Loucy (cell line): ENCODE results near the gene DNAL4.

Experiments used
- H2AFZ ChIP-seq: fragments of 200-600 bp; sonication (generic); 2 replicates; pipeline ENCODE4 v1.6.0; 2016; ENCODE audit warnings: antibody characterized with exemption, mild to moderate bottlenecking, low read length, moderate library complexity
- H3F3A ChIP-seq: fragments of 200-600 bp; 2 replicates; pipeline ENCODE4 v1.6.0; 2016; ENCODE audit warnings: antibody characterized with exemption, low read depth, mild to moderate bottlenecking
- H3K27me3 ChIP-seq: fragments of 200-600 bp; sonication (generic); 2 replicates; pipeline ENCODE4 v1.6.1; 2014; ENCODE audit warnings: low read length, mild to moderate bottlenecking; ENCODE audit not compliant: insufficient read depth, poor library complexity, severe bottlenecking
- H3K36me3 ChIP-seq: fragments of 200-600 bp; sonication (generic); 2 replicates; pipeline ENCODE4 v1.6.1; 2016; ENCODE audit warnings: low read length; ENCODE audit not compliant: insufficient read depth
- H3K4me1 ChIP-seq: fragments of 200-600 bp; sonication (generic); 2 replicates; pipeline ENCODE4 v1.5.1; 2014; ENCODE audit warnings: low read length, mild to moderate bottlenecking; ENCODE audit not compliant: insufficient read depth, poor library complexity, severe bottlenecking
- H3K4me2 ChIP-seq: fragments of 200-600 bp; sonication (generic); 2 replicates; pipeline ENCODE4 v1.6.0; 2014; ENCODE audit warnings: antibody characterized with exemption, low read length, low read depth, mild to moderate bottlenecking; ENCODE audit not compliant: poor library complexity, severe bottlenecking
- H3K4me3 ChIP-seq: fragments of 200-600 bp; sonication (generic); 2 replicates; pipeline ENCODE4 v1.5.1; 2014; ENCODE audit warnings: low read length, mild to moderate bottlenecking, mixed read lengths; ENCODE audit not compliant: poor library complexity, severe bottlenecking
- H3K79me2 ChIP-seq: fragments of 200-600 bp; sonication (generic); 2 replicates; pipeline ENCODE4 v1.6.1; 2014; ENCODE audit warnings: low read length; ENCODE audit not compliant: insufficient read depth
- H3K9ac ChIP-seq: fragments of 200-600 bp; sonication (generic); 2 replicates; pipeline ENCODE4 v1.6.0; 2014; ENCODE audit warnings: mild to moderate bottlenecking, low read depth, low read length, moderate library complexity; ENCODE audit not compliant: poor library complexity, severe bottlenecking
- H3K9me2 ChIP-seq: fragments of 200-600 bp; sonication (generic); replicated peaks from 2 replicates; pipeline ENCODE4 v1.6.1; 2016; ENCODE audit warnings: low read depth, low read length, mixed read lengths
- H3K9me3 ChIP-seq: fragments of 200-600 bp; sonication (generic); 2 replicates; pipeline ENCODE4 v1.6.1; 2014; ENCODE audit warnings: mild to moderate bottlenecking, antibody characterized with exemption, low read length, low read depth; ENCODE audit not compliant: insufficient read depth
- H4K20me1 ChIP-seq: fragments of 200-600 bp; sonication (generic); 2 replicates; pipeline ENCODE4 v1.6.0; 2014; ENCODE audit warnings: antibody characterized with exemption, low read length, mild to moderate bottlenecking; ENCODE audit not compliant: insufficient read depth, poor library complexity, severe bottlenecking
- CTCF ChIP-seq: fragments of 200-600 bp; sonication (generic); conservative IDR thresholded peaks from 2 replicates; pipeline ENCODE4 v1.5.1; 2014; ENCODE audit warnings: mild to moderate bottlenecking, antibody characterized with exemption, low read length
- EZH2phosphoT487 ChIP-seq: fragments of 200-600 bp; IDR thresholded peaks from 2 replicates; pipeline ENCODE4 v1.6.1; 2018; ENCODE audit warnings: antibody characterized with exemption, mild to moderate bottlenecking, moderate library complexity, borderline replicate concordance

DNAL4 gene

GRCh38 chr22:38750638-38751037, 43.3 kb downstream of the DNAL4 start:
- H3K4me3 ChIP-seq = no peak overlapping the region
- H3K36me3 ChIP-seq = peaks cover 53% of the 10 kb centered on the region; the same call in 1 of the 2 replicates
- H3K4me2 ChIP-seq = no peak overlapping the region
- H3K9me2 ChIP-seq = no peaks in the 10 kb centered on the region
- H3K9ac ChIP-seq = no peak overlapping the region
- no peaks in the 10 kb centered on the region for H3K9me3 ChIP-seq
- H3K79me2 ChIP-seq = peaks cover 74% of the 10 kb centered on the region
- H4K20me1 ChIP-seq = peaks cover 37% of the 10 kb centered on the region
- H3F3A ChIP-seq = no peaks in the 10 kb centered on the region
- H3K4me1 ChIP-seq = peaks cover 29% of the 10 kb centered on the region
- TF ChIP-seq CTCF (no peak), EZH2phosphoT487 (no peak)
- no peaks in the 10 kb centered on the region for H3K27me3 ChIP-seq
- H2AFZ ChIP-seq = no peak overlapping the region

GRCh38 chr22:38750104-38750503, 43.8 kb downstream of the DNAL4 start:
- H3K4me2 ChIP-seq = no peak overlapping the region
- TF ChIP-seq CTCF = no peak
- no peak for TF ChIP-seq EZH2phosphoT487

GRCh38 chr22:38748487-38749136, 45.3 kb downstream of the DNAL4 start:
- H3K9me3 ChIP-seq = no peaks in the 10 kb centered on the region
- H3K4me3 ChIP-seq = no peak overlapping the region
- no peak overlapping the region for H3K9ac ChIP-seq
- peaks cover 22% of the 10 kb centered on the region for H4K20me1 ChIP-seq
- peaks cover 58% of the 10 kb centered on the region for H3K79me2 ChIP-seq
- no peaks in the 10 kb centered on the region for H3K9me2 ChIP-seq
- H3K27me3 ChIP-seq = no peaks in the 10 kb centered on the region
- peaks cover 71% of the 10 kb centered on the region; the same call in 1 of the 2 replicates for H3K36me3 ChIP-seq
- TF ChIP-seq EZH2phosphoT487 (no peak), CTCF (no peak)
- no peak overlapping the region for H2AFZ ChIP-seq
- H3K4me2 ChIP-seq = no peak overlapping the region
- no peaks in the 10 kb centered on the region for H3F3A ChIP-seq
- peaks cover 18% of the 10 kb centered on the region for H3K4me1 ChIP-seq

More at GRCh38 chr22:38750104-38750503, 43.8 kb downstream of the DNAL4 start:
- Histone ChIP-seq H3K9me3 (no peaks in the 10 kb centered on the region), H3K9ac (no peak overlapping the region), H3K27me3 (no peaks in the 10 kb centered on the region), H3K4me1 (peaks cover 29% of the 10 kb centered on the region), H2AFZ (no peak overlapping the region), H3K36me3 (peaks cover 58% of the 10 kb centered on the region; the same call in 1 of the 2 replicates), H3K9me2 (no peaks in the 10 kb centered on the region), H3K79me2 (peaks cover 73% of the 10 kb centered on the region), H3F3A (no peaks in the 10 kb centered on the region), H4K20me1 (peaks cover 35% of the 10 kb centered on the region), H3K4me3 (no peak overlapping the region)
